Neural progenitor cell (in vitro differentiated cells): Measurements from ENCODE around the gene KLF9.

Experiments used
- EZH2 ChIP-seq: fragments of 200-600 bp; sonication (generic); IDR thresholded peaks from 2 replicates; pipeline ENCODE4 v1.6.1; 2017; ENCODE audit warnings: antibody characterized with exemption, mild to moderate bottlenecking, moderate library complexity
- TF ChIP-seq, protein P1 (sequence below): fragments of 200-600 bp; sonication (generic); IDR thresholded peaks from 2 replicates; pipeline ENCODE4 v1.5.1; 2017; ENCODE audit warnings: antibody characterized with exemption, mild to moderate bottlenecking

DNA sequence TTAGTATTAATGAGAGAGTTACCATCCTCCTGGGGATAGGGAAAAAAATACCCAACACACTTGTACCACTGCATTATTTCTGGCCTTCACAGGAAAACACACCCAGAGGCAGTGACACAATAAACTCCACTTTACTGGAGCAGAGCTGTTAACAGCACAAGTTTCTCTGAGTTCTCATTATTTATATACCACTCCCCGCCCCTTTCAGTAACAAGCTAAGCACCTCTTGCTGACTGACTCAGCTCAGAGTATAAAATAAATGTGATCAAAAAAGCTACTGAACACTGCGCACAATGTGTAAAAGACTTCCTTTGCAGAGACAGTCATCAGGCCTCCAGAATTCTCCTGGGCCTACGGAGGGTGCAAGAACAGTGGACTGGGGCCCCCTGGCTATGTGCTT, 21.6 kb downstream of the KLF9 start:
- TF ChIP-seq, protein P1, sequence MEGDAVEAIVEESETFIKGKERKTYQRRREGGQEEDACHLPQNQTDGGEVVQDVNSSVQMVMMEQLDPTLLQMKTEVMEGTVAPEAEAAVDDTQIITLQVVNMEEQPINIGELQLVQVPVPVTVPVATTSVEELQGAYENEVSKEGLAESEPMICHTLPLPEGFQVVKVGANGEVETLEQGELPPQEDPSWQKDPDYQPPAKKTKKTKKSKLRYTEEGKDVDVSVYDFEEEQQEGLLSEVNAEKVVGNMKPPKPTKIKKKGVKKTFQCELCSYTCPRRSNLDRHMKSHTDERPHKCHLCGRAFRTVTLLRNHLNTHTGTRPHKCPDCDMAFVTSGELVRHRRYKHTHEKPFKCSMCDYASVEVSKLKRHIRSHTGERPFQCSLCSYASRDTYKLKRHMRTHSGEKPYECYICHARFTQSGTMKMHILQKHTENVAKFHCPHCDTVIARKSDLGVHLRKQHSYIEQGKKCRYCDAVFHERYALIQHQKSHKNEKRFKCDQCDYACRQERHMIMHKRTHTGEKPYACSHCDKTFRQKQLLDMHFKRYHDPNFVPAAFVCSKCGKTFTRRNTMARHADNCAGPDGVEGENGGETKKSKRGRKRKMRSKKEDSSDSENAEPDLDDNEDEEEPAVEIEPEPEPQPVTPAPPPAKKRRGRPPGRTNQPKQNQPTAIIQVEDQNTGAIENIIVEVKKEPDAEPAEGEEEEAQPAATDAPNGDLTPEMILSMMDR, result no peak
- TF ChIP-seq EZH2, result no peak
